HepG2 (cell line): ENCODE results near the gene TEAD1.

Experiments used
- BHLHE40 ChIP-seq: IDR thresholded peaks from 2 replicates; pipeline ENCODE4 v1.6.1; 2011; ENCODE audit warnings: low read length, improper control_type of control experiment
- FOXA3 ChIP-seq: IDR thresholded peaks from 2 replicates; pipeline ENCODE4 v1.6.1; 2016; ENCODE audit warnings: missing genetic modification reagents, missing compliant biosample characterization
- TAF1 ChIP-seq: sonication (generic); formaldehyde crosslinking; IDR thresholded peaks from 2 replicates; pipeline ENCODE4 v1.4.0; 2020; ENCODE audit warnings: missing genetic modification reagents
- TF ChIP-seq, protein P1 (sequence below): sonication (generic); formaldehyde crosslinking; IDR thresholded peaks from 2 replicates; pipeline ENCODE4 v1.4.0; 2020; ENCODE audit warnings: missing genetic modification reagents, borderline replicate concordance
- TF ChIP-seq, protein P2 (sequence below), 2 experiments: IDR thresholded peaks; 2 replicates each; pipeline ENCODE4 v1.6.1; 2011 to 2012; ENCODE audit warnings: low read length in 2 of 2, borderline replicate concordance in 1 of 2, low read depth in 1 of 2, mild to moderate bottlenecking in 1 of 2, moderate library complexity in 1 of 2
- TF ChIP-seq, protein P3 (sequence below): sonication (generic); formaldehyde crosslinking; IDR thresholded peaks from 2 replicates; pipeline ENCODE4 v1.5.1; 2020; ENCODE audit warnings: mild to moderate bottlenecking, missing genetic modification reagents, moderate library complexity
- TF ChIP-seq, protein P4 (sequence below): sonication (generic); formaldehyde crosslinking; IDR thresholded peaks from 2 replicates; pipeline ENCODE4 v1.5.0; 2020; ENCODE audit warnings: mild to moderate bottlenecking, missing genetic modification reagents, moderate library complexity

DNA sequence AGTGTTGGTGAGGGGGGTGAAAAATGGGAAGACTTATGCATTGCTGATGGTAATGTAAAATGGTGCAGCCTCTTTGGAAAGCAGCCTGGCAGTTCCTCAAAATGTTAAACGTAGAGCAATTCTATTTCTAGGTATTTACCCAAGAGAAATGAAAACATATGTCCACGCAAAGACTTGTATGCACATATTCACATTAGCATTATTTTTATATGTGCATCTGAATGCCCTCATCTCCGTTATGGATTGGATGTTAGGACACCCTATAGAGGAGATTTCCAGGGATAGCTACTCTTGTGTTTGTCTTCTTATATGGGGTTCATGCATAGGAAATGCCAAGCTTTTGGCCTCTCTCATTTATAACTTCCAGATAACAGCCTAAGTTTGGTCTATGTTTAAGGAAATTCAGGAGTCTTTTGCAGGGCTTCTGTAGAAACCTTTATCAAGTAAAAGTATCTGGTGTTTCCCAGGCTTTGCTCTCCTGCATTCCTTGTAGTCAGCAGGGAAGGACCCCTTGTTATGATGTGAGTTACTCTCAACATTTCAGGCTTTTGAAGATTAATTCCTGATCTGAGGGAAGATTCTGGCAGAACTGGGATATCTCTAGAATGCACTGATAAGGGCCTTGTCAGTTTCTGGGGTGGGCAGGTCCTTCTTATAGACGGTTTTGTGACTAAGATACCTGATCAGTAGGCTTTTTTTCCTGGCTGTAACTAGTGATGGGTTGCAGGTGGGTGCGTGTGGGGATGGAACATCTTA is 116.8 kb downstream of the TEAD1 start:
- TF ChIP-seq, protein P1, sequence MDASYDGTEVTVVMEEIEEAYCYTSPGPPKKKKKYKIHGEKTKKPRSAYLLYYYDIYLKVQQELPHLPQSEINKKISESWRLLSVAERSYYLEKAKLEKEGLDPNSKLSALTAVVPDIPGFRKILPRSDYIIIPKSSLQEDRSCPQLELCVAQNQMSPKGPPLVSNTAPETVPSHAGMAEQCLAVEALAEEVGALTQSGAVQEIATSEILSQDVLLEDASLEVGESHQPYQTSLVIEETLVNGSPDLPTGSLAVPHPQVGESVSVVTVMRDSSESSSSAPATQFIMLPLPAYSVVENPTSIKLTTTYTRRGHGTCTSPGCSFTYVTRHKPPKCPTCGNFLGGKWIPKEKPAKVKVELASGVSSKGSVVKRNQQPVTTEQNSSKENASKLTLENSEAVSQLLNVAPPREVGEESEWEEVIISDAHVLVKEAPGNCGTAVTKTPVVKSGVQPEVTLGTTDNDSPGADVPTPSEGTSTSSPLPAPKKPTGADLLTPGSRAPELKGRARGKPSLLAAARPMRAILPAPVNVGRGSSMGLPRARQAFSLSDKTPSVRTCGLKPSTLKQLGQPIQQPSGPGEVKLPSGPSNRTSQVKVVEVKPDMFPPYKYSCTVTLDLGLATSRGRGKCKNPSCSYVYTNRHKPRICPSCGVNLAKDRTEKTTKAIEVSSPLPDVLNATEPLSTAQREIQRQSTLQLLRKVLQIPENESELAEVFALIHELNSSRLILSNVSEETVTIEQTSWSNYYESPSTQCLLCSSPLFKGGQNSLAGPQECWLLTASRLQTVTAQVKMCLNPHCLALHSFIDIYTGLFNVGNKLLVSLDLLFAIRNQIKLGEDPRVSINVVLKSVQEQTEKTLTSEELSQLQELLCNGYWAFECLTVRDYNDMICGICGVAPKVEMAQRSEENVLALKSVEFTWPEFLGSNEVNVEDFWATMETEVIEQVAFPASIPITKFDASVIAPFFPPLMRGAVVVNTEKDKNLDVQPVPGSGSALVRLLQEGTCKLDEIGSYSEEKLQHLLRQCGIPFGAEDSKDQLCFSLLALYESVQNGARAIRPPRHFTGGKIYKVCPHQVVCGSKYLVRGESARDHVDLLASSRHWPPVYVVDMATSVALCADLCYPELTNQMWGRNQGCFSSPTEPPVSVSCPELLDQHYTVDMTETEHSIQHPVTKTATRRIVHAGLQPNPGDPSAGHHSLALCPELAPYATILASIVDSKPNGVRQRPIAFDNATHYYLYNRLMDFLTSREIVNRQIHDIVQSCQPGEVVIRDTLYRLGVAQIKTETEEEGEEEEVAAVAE (CRISPR knock-in tag): no peak
- TF ChIP-seq TAF1 (CRISPR knock-in tag) (no peak), FOXA3 (no peak), BHLHE40 (no peak)
- TF ChIP-seq, protein P2, sequence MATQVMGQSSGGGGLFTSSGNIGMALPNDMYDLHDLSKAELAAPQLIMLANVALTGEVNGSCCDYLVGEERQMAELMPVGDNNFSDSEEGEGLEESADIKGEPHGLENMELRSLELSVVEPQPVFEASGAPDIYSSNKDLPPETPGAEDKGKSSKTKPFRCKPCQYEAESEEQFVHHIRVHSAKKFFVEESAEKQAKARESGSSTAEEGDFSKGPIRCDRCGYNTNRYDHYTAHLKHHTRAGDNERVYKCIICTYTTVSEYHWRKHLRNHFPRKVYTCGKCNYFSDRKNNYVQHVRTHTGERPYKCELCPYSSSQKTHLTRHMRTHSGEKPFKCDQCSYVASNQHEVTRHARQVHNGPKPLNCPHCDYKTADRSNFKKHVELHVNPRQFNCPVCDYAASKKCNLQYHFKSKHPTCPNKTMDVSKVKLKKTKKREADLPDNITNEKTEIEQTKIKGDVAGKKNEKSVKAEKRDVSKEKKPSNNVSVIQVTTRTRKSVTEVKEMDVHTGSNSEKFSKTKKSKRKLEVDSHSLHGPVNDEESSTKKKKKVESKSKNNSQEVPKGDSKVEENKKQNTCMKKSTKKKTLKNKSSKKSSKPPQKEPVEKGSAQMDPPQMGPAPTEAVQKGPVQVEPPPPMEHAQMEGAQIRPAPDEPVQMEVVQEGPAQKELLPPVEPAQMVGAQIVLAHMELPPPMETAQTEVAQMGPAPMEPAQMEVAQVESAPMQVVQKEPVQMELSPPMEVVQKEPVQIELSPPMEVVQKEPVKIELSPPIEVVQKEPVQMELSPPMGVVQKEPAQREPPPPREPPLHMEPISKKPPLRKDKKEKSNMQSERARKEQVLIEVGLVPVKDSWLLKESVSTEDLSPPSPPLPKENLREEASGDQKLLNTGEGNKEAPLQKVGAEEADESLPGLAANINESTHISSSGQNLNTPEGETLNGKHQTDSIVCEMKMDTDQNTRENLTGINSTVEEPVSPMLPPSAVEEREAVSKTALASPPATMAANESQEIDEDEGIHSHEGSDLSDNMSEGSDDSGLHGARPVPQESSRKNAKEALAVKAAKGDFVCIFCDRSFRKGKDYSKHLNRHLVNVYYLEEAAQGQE (IDR thresholded peaks at IDR 0.05; ENCODE audit: borderline replicate concordance in 1 of 2, low read depth in 1 of 2, low read length in 2 of 2): no peak
- TF ChIP-seq, protein P3, sequence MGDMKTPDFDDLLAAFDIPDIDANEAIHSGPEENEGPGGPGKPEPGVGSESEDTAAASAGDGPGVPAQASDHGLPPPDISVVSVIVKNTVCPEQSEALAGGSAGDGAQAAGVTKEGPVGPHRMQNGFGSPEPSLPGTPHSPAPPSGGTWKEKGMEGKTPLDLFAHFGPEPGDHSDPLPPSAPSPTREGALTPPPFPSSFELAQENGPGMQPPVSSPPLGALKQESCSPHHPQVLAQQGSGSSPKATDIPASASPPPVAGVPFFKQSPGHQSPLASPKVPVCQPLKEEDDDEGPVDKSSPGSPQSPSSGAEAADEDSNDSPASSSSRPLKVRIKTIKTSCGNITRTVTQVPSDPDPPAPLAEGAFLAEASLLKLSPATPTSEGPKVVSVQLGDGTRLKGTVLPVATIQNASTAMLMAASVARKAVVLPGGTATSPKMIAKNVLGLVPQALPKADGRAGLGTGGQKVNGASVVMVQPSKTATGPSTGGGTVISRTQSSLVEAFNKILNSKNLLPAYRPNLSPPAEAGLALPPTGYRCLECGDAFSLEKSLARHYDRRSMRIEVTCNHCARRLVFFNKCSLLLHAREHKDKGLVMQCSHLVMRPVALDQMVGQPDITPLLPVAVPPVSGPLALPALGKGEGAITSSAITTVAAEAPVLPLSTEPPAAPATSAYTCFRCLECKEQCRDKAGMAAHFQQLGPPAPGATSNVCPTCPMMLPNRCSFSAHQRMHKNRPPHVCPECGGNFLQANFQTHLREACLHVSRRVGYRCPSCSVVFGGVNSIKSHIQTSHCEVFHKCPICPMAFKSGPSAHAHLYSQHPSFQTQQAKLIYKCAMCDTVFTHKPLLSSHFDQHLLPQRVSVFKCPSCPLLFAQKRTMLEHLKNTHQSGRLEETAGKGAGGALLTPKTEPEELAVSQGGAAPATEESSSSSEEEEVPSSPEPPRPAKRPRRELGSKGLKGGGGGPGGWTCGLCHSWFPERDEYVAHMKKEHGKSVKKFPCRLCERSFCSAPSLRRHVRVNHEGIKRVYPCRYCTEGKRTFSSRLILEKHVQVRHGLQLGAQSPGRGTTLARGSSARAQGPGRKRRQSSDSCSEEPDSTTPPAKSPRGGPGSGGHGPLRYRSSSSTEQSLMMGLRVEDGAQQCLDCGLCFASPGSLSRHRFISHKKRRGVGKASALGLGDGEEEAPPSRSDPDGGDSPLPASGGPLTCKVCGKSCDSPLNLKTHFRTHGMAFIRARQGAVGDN (CRISPR knock-in tag): no peak
- TF ChIP-seq, protein P4, sequence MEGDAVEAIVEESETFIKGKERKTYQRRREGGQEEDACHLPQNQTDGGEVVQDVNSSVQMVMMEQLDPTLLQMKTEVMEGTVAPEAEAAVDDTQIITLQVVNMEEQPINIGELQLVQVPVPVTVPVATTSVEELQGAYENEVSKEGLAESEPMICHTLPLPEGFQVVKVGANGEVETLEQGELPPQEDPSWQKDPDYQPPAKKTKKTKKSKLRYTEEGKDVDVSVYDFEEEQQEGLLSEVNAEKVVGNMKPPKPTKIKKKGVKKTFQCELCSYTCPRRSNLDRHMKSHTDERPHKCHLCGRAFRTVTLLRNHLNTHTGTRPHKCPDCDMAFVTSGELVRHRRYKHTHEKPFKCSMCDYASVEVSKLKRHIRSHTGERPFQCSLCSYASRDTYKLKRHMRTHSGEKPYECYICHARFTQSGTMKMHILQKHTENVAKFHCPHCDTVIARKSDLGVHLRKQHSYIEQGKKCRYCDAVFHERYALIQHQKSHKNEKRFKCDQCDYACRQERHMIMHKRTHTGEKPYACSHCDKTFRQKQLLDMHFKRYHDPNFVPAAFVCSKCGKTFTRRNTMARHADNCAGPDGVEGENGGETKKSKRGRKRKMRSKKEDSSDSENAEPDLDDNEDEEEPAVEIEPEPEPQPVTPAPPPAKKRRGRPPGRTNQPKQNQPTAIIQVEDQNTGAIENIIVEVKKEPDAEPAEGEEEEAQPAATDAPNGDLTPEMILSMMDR (CRISPR knock-in tag): no peak
